Stimulated activated CD8-positive, alpha-beta memory T cell treated with anti-CD3 and anti-CD28 coated beads, Interleukin-2, amount 100 ng/mL, for 48 hours (primary cell): ENCODE measurements around the gene EXOC4.
"Not testable (repeated sequence)": the region's sequence is repeated elsewhere in the genome, so short reads cannot be mapped to it uniquely, and the experiment has no call there.

Source experiments
- DNase-seq, 2 donors: peaks; one replicate each; pipeline ENCODE4 v3.0.0-alpha.2; 2020; ENCODE audit warnings: low read depth in 2 of 2

Gene EXOC4

DNA sequence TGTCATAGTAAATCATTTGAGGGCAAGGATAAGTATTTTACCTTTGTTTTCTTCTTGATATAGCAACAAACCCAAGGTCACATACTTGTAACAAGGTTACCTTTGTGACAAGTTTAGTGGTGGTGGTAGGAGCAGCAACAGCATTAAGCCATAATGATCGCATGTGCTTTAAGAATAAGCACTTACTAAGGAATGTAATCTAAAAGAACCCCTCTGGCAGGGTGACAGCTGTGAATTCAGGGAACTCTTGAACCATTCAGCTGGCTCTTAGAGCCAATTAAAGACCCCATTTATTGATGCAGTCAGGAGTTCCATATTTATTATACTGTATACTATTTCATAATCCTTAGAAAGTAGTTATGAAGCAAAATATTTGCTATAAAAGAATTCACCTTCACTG, 370.8 kb downstream of the EXOC4 start:
- no peak for DNase-seq

DNA sequence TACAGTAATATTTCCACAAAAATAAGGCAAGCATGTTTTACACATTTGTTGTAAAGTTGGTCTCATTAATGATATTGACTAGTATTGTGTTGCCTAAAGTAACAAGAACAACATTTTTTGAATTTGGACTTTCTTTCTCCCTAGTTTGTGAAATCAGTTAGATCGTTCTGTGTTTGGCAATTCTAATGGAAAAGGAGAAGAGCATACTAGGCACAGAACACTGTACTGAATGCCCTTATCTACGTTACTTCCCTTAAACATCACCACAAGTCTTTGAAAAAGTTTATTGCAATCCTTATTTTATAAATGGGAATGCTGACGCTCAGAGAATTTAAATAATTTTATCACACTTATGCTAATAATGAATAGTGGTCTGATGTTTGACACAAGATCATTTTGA, 372.2 kb downstream of the EXOC4 start:
- no peak for DNase-seq

DNA sequence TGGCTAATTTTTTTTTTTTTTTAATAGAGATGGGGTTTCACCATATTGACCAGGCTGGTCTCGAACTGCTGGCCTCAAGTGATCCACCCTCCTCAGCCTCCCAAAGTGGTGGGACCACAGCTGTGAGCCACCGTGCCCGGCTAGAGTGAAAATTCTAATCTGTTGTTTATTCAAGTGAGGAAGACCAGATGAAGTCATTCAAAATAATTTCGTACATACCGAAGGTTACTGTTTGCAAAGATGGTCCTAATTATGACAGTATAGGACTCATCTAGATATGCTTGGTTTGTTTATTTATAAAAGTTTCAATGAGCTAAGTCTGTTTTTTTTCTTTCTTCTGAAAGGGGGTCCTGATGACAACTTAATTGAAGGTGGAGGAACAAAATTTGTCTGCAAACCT, 376.8 kb downstream of the EXOC4 start:
- DNase-seq = no peak

DNA sequence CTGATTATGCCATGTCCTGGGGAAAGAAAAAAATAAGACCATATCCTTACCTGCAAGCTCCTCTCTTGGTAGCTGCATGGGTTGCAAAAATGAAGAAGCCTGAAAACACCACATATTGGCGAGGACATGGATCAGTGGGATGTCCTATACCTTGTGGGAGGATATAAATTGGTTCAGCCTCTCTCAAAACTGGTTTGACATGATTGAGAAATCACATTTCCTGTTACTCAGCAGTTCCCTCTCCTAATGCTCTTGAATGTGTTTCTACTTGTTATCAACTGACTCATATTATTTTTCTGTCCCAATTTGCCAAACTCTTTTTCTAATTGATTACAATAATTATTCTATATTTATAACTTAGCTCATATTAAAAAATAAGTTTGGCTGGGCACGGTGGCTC, 380.2 kb downstream of the EXOC4 start:
- DNase-seq = no peak

DNA sequence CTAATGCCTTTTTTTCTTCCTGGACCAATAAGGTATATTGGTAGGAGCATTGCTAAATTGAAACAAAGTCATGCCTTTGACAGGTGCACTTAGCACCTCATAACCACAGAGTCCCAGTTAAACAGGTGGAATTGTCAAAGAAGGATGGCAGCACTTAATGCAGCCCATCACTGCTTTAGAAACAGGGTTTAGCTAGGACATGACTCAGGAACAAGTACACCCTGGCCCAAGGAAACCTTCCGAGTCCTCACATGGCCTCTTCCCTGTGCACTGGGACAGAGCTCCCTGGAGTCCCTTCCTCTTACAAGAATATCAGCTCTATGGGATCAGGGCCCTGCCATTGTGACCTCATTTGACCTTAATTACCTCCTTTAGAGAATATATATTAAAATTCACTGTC, 382.7 kb downstream of the EXOC4 start:
- DNase-seq = no peak

DNA sequence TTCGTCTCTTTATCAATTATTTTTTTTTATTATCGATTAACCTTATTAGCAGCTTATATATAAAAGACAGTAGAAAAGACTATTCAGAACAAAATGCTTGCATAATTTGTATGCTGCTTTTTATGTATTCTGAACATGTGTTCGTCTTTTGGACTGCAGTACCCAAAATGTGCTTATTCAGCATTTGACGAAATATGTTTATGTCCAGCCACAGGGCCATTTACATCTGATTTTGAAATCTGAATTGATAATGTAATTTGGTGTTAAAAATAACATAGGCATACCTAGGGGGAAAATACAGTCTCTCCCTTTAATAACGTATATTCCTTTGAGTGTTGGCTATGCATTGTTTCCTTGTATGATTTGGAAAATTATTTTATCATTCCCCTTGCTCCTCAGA, 386.0 kb downstream of the EXOC4 start:
- DNase-seq = no peak

DNA sequence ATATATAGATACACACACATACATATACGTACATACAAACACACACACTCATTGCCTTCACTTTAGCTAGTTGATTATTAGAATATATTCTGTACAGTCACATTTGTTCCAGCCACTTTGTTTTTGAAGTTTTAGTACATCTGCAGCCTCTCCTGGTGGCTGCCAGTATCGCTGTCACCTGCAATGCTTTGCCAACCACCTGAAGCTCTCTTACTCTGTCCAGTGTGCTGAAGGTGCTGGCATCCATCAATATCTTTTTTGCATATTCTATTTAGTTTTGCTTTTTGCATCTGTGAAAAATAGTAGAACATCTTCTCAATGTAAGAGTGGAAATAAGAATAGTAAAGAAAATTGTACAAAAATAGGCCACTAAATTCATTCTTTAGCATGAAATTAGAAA, 388.6 kb downstream of the EXOC4 start:
- no peak for DNase-seq

DNA sequence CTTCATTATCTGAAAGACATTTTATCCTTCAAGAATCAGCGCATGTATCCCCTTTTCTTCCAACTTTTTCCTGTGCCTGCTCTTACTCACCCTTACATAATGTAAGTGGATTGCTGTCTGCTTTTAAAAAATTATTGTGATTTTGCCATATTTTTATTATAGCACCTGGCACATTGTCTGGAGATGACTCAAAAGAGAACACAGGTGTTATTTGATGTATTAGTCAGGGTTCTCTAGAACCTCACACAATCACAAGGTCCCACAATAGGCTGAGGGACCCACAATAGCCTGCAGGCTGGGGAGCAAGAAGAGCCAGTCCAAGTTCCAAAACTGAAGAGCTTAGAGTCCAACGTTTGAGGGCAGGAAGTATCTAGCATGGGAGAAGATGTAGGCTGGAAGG, 390.0 kb downstream of the EXOC4 start:
- no peak for DNase-seq

DNA sequence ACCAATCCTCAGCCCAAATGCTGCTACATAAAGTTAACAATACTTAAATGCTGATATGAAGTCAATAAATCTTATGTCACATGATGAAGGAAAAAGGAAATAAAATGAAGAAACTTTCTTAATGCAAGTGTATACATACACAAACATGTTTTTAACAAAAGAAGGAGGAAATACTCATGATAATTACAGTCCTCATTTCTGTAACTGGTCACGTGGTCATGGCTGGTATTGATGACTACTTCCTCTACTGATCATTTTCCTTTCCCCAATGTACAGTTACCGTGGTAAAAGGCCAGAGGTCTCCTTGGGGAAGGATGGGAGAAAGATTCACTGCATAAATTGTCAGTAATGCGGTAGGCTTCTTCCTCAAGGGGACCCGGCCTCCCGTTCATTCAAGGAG, 390.8 kb downstream of the EXOC4 start:
- DNase-seq = not testable (repeated sequence)

DNA sequence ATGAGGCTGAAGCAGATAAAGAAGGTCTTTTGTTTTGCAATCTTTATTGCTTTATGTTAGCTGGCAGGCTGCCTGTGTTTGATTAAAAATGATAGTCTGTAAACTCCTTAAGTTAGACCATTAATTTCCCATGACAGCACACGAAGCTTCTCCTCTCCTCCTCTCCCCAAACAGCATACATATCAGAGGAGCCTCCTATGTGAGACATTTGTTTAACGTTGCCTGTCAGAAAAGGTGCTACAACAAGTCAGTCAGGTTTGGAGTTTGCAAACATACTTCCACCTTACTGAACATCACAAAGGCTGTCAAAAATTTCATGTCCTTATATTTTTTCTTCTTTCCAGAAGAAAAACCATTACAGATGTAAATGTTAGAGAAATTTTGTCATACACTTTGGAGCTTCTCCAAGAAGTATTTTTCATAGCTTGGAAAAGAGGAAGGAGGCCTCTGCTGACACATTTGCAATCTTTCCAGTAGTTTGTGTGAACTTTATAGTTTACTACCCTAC, 393.1 kb downstream of the EXOC4 start:
- no peak for DNase-seq

DNA sequence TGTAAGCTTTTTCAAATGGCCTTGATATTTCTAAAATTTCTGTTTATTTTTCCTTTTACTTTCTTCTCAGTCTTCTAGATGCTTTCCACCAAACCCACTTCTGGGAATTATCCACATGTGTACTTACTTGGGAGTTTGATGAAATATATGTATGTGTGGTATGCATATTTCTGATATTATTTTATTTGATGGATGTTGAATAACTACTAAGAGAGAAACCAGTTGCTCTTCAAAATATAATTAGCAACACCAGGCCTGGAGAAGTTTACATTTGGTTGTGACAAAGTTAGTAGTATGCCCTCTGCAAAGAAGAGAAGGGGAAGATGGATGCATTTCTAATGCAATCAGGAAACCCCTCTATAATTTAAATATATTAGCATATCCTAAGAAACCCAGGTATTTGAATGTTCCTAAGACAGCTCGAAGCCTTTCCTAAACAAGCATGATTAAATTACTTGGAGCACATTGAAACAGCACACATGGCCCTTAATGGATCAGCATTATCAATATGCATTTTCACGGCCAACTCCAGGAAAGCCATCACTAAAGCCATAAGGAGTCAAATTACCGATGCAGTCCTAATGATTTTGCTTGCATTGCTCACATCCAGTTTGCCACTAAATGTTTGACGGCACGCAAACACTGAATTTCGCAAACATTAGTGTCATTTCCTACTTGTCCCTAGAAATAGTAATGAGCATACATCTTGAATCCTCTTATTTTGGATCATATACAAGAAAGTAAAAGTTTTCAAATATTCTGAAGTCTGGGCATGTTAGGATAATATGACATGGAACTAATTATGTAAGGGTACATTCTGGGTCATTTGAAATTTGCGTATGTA, 393.8 kb downstream of the EXOC4 start:
- DNase-seq = no peak

DNA sequence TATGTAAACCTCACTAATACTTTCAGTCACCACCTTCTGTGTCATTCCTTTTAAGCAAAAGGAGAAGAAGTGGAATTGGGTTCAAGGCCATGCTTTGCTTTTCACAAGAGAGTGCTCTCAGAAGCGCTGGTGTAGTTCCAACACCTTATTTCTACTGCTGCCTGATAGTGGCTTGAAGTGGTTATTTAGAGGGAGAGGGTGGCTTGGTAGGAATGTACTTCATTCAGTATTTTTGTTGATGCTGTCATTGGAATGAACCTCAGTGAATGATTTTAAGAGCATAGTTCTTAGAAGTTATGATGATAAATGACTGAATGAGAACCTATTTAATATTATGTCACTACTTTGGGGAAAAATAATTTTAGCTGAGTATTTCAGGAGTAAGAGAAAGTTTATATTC, 396.7 kb downstream of the EXOC4 start:
- no peak for DNase-seq

DNA sequence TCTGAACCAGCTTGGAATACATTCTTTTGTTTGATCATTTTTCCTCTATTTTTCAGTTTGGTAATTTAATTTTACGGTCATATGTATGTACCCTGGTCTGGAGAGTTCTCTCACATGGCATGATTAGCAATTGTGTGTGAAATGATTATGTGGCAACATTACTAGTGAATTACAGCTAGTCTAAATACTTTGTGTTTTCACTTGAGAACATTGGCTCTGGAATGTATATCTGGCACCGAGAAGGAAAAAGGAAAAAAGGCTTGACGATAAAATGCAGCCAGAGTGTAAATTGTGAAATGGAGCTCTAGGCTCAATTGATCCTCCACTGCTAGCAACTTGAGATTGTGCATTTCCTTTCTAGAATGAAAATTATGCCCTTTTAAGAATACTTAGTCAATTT, 397.2 kb downstream of the EXOC4 start:
- DNase-seq = no peak

DNA sequence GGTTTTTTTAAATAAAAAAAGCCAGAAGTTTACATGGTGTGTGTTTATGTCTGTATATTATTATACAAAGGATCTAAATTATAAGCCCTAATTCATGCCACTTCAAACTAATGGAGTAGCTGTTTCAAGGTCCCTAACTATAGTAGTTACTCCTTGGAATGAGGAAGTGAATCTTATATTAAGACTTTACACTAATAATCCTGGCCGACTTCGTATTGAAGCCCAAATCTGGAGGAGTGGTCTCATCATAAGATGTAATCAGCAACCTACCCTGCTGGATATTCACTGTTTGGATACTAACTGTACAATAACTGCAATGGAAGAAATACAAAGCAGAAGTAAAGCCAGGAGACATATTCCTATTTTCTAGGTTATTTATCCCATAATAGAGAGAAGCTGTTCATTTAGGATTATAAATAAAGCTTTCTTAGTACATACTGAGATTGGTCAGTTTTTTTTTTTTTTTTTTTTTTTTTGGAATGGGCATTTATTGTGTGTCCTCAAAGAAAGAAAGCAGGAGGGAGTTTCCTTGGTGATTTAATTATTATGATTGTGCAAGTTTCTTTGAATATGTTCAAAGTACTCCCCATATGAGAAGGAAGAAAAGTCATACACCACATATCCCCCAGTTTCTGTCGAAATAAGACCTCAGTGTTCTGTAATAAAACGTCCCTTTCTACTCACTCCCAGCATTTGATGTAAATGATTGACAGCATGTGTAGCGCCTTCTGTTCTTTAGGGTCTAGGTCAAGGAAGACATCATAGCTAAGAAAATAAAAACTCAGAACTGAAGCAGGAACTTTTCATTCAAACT, 397.8 kb downstream of the EXOC4 start:
- no peak for DNase-seq

DNA sequence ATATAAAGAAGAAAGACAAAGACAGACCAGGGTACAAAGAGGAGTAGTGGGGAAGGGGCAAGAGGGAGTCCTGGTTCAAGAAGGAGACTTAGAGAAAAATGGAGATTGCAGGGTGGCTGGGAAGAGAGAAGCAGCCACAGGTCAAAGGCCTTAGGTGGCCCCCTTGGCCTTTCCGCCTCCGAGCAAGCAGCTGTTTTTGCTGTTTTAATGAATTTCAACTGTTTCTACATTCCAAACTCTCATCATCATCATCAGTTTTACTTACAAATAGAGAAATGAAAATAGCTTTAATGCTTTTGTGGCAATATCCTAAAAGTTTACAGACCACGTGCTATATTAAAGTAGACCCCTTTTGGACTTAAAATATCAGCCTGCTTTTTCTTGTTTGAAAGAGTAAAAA, 399.7 kb downstream of the EXOC4 start:
- no peak for DNase-seq

DNA sequence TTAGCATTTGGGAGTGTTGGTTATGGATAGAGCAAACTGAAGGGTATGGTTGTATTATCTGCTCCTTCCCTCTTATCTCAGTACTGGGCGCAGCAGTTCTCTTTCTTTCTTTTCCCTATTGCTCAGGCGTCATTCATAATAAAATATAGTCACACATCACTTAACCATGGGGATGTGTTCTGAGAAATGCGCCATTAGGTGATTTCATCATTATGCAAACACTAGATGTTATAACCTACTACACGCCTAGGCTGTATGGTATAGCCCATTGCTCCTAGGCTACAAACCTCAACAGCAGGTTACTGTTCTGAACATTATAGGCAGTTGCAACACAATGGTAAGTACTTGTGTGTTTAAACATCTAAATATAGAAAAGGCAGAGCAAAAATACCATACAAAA, 401.7 kb downstream of the EXOC4 start:
- DNase-seq = no peak

DNA sequence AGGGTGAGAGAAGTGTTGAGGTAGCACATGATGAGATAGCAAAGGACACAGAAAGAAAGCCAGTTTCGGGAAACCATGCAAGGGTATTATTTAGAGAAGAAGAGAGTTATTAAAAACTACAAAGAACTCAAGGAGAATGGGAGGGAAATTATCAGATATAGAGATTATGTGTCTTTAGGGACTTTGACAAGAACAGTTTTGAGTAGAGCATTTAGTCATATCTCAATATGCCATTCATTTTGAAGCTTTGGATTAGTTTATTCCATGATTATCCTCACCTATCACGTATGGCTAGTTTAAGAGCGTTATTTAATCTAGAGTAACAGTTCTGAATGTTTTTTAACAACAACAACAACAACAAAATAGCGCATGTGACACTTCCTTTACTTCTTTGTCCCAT, 409.4 kb downstream of the EXOC4 start:
- no peak for DNase-seq

DNA sequence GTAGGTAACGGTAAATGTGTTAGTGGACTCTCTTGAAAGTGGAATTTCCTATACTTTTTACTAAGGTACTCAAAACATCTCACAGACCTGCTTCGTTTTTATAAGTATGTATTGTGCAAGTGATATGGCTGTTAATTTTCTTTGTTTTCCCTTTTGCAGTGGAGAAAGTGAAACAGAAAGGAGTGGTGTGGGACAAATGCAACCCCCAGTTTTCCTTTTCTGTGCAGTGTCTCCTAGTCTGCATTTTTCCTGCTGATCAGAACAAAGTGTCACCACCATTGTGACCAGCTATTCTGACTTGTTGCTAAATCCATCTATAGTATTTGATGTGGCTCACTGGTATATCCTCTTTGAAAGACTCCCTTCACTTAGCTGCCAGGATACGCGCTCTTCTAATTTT, 410.0 kb downstream of the EXOC4 start:
- no peak for DNase-seq

DNA sequence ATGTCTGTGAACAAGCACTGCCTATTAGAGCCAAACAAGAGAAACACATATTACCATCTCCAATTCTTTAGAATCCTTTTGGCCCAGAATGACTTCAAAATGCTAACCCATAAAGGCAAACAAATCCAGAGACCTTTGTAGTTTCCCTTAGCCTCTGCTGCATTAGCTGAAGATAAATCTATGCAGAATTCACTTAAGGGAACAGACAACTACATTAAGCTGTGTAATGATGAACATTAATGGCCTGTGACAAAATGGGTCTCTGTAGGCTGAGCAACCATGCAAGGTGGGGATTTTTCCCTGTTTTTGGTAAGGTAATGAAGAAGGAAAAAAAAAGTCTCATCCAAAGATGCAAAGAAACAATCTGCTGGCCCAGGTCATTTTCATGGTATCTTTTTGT, 411.6 kb downstream of the EXOC4 start:
- no peak for DNase-seq

DNA sequence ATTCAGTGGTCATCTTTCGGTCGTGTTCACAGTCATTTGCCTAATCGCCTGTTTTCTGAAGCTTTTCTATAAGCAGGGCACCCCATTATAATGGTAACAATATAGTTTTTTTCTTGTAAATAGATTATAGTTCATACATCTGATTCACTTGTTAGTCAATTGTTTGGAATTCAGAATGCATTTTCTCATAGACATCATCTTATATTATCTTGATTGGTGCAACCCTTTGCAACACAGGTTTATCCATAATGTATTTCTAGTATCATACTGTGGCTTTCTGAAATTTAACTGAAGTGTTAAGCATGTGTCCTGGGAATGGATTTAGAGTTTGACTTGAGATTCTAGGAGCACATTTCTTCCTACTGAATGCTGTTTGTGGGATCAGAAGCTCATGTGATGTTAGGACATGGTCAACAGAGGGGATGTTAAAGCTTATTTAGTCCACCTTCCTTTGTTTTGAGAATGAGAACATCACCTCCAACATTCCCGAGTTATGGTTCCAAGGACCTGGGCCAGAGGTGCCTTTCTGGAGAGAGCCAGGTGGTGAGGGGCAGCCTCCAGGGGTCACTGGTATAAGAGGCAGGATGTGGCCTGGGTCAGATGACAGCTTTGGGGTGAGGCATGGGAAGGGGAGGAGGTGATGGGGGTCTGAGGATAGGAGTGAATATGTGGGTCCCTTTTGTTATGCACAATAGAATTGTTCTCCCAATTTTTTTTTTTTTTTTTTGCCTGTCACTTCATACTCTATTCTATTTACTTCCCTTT, 415.6 kb downstream of the EXOC4 start:
- DNase-seq = no peak

DNA sequence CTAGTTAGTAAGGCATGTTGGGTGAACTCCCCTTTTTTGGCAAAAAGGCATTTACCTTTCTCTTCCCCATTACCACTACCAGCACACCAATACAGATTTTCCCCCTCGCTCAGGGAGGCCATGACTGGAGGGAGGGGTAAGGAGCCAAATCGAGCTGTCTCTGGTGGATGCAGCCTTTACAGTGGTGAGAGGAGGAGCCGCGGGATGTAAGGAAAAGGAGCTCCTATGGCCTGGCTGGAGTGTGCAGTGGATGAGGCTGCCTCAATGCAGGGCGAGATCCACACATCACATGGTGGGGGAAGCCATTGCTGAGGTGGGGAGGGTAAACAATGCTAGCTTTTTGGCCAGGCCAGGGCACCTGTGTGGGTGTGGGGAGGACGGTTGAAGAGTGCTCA, 416.2 kb downstream of the EXOC4 start:
- DNase-seq = no peak

DNA sequence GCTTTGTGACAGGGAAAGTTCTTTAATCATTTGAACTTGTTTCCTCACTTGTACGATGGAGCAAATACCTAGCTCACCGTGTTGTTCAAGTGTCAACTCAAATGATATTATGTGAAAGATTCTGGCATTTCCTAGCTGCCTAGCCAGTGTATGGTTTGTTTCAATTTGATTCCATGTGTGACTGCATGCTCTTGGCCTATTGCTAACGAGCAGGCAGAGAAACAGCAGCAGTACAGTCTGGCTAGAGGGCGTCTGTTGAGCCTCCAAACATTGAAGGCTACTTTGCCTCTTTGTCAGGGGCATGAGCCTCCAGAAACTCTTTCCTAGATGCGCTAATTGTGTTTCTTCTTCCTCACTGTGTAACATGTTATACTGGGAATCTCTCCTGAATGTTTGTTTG, 417.4 kb downstream of the EXOC4 start:
- no peak for DNase-seq
